GM08714 (cell line): ENCODE measurements around the gene SLC38A10.

Experiments
- H3K4me3 ChIP-seq: fragments of 200-500 bp; sonication (Bioruptor generic); 2 replicates; pipeline ENCODE4 v1.5.1; 2014; ENCODE audit warnings: mild to moderate bottlenecking, low read length, inconsistent platforms
- ZNF274 ChIP-seq: IDR thresholded peaks from 2 replicates; pipeline ENCODE4 v1.6.1; 2012; ENCODE audit warnings: mild to moderate bottlenecking, low read depth, low read length

SLC38A10 gene

GRCh38 chr17:81287741-81288430 lies 7.2 kb downstream of the SLC38A10 start:
- no peak for TF ChIP-seq ZNF274
- no peak overlapping the region for H3K4me3 ChIP-seq

DNA sequence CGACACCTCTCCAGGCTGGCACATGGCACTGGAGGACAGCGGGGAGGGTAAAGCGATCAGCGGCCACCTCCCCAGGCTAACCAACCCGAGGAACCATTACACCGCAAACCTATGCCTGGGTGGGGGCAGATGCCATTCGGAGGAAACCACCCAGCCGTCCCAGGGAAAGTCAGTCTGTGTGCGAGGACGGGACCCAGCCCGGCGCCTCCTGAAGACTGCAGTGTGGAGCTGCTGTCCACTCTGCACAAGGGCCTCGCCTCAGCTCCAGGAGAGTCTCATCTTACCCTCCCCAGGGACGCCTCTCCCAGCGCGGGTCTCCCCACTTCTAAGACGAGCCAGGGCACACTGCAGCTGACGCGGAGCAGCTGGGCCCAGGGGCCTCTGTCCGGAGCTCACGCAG lies 8.0 kb downstream of the SLC38A10 start:
- H3K4me3 ChIP-seq, result no peak overlapping the region
- TF ChIP-seq ZNF274, result no peak

- no peak for TF ChIP-seq ZNF274
- no peak overlapping the region for H3K4me3 ChIP-seq
Measured at GRCh38 chr17:81286491-81287145, 8.5 kb downstream of the SLC38A10 start.

GRCh38 chr17:81285894-81286293 lies 9.2 kb downstream of the SLC38A10 start:
- peak overlapping the region; percentile 58; the same call in 1 of the 2 replicates for H3K4me3 ChIP-seq
- TF ChIP-seq ZNF274, result no peak

- TF ChIP-seq ZNF274, result no peak
- peak overlapping the region; percentile 58; the same call in 1 of the 2 replicates for H3K4me3 ChIP-seq
Measured at GRCh38 chr17:81285179-81285878, 9.8 kb downstream of the SLC38A10 start.

- no peak overlapping the region for H3K4me3 ChIP-seq
- no peak for TF ChIP-seq ZNF274
Measured at GRCh38 chr17:81282876-81283275, 12.2 kb downstream of the SLC38A10 start.

GRCh38 chr17:81282141-81282540 lies 13.0 kb downstream of the SLC38A10 start:
- TF ChIP-seq ZNF274, result no peak
- no peak overlapping the region for H3K4me3 ChIP-seq

- TF ChIP-seq ZNF274, result no peak
- H3K4me3 ChIP-seq, result no peak overlapping the region
Measured at GRCh38 chr17:81280571-81280970, 14.5 kb downstream of the SLC38A10 start.

DNA sequence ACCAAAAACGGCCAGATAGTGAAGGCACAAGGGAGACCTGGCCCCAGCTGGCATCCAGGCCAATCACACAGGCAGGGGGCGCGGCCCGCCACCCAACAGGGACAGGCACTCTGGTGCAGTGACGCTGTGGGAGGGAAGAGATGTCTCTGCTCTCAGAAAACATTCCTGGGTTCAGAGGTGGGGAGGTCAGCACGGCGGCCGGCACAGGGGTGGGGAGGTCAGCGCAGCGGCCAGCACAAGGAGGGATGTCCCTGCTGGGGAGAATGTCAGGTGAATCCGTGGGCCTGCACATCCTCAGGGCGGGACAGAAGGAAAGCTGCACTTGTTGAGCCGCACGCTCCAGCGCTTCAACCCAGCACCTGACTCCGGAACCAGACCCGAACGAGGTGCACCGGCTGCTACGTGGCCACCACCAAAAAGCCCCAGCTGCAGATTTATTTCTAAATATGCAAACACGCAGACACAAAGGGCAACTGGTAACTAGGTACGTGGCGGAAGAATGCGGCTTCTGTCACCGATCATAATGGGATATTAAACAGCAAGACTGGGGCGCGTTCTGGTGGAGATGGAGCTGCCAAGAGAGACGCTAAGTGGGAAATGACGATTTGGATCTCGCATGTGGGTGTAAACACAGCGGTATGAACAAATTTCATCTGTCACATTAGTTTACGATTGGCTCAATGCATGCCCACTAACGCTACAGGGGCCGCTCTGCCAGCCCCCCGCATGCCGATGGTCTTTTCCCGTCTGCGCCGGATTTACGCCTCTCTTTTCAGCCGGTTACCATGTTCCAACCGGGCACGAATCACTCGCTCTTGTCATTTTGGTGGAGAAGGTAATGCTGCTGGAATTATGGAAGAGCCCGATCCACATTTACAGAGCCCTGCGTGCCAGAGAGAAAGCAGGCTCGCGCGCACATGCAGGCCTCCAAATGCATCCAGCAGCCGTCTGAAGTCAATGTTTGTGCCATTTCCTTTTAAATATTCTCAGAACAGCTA lies 15.5 kb downstream of the SLC38A10 start:
- no peak overlapping the region for H3K4me3 ChIP-seq
- no peak for TF ChIP-seq ZNF274

- H3K4me3 ChIP-seq, result no peak overlapping the region
- TF ChIP-seq ZNF274, result no peak
Measured at GRCh38 chr17:81278831-81279230, 16.3 kb downstream of the SLC38A10 start.

- H3K4me3 ChIP-seq, result no peak overlapping the region
- no peak for TF ChIP-seq ZNF274
Measured at GRCh38 chr17:81277946-81278693, 17.0 kb downstream of the SLC38A10 start.

DNA sequence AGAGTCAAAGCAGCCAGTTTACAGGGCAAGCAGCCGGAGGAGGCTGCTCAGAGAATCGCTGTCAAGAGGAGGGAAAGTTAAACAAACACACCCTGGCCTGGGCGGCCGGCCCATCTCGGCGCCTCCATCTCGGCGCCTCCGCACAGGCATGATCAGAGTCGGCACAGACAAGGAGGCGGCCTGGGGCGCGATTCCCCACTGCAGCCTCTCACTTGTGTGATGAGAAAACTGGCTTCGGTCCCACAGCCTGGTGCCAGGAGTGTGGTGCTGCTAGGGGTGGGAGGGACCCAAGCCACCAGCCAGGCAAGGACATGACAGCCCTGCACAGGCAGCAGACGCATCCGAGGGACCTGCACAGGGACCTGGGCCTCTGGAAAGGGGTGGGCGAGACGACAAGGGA lies 17.7 kb downstream of the SLC38A10 start:
- TF ChIP-seq ZNF274, result no peak

DNA sequence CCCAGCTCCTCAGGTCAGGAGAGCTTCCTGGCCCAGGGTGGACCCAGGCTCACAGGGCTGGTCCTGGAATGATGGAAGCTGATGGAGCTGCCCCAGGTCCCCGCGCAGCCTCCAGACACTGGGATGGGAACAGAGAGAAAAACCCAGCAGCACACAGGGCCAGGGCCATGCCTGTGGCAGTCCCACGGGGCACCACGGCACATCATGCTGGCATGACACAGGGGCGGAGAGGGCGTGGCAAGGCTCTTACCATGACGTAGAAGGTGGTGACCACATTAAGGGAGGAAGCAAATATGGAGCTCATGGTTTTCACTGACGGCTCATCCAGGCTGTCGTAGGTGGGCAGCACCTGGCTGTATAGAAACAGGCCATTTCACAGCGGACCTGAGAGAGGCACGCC lies 18.3 kb downstream of the SLC38A10 start:
- no peak overlapping the region for H3K4me3 ChIP-seq
- no peak for TF ChIP-seq ZNF274

More for the DNA sequence above, 17.7 kb downstream of the SLC38A10 start:
- H3K4me3 ChIP-seq, result no peak overlapping the region
